Activated CD8-positive, alpha-beta memory T cell treated with anti-CD3 and anti-CD28 coated beads, Interleukin-2, amount 50 U/mL, for 24 hours (primary cell): ENCODE results near the gene ATP5MC2.
"Not testable (repeated sequence)": the region's sequence is repeated elsewhere in the genome, so short reads cannot be mapped to it uniquely, and the experiment has no call there.

Experiments used
- DNase-seq: peaks from one replicate; pipeline ENCODE4 v3.0.0-alpha.2; 2020; ENCODE audit errors: extremely low read depth

The ATP5MC2 gene

DNA sequence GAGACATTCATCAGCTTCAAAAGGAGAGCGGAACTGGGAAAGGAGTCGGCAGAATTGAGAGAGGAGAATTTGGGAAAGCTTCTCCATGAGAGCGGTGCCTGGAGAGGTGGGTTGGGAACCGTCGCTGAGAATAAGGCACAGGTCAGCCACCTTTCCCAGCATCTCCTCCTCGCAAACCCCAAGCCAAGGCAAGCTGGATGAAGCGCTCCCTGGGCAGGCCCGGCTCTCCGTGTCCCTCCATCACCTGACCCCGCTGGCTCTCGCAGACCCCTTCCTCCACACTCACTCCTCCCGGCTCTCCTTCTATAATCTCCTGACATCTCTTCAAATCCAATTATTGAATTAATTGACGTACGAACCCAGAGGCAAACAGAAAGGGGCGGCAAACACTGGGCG is 18.9 kb upstream of the ATP5MC2 start:
- no peak for DNase-seq

DNA sequence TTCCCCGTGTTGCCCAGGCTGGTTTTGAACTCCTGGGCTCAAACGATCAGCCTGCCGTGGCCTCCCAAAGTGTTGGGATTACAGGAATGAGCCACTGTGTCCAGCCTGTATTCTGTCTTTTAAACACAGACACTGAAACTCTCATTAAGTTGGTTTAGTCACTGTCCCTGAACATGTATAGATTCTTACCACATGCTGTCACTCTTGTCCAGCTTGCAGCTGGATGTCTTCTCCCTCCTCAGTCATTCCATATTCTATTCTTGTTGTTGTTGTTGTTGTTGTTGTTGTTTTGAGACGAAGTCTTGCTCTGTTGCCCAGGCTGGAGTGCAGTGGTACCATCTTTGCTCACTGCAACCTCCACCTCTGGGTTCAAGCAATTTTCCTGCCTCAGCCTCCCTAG is 12.3 kb upstream of the ATP5MC2 start:
- DNase-seq, result no peak

DNA sequence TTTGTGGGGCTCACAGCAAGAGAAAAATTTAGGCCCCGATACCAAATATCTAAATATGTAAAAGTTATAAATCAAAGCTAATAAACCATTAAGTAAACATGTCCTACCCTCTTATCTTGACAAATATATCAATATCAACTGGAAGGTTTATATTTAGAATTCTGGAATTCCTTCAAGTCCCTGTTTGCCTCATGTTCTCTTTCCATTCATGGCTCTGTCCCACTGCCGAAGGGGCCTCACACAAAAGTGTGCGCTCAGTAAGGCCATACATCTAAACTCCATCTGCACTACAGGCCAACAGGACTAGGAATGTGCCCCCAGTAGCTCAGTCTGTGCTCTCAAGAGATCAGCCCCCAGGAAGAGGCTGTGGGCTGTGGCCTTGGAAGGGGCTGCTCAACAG is 10.6 kb upstream of the ATP5MC2 start:
- no peak for DNase-seq

DNA sequence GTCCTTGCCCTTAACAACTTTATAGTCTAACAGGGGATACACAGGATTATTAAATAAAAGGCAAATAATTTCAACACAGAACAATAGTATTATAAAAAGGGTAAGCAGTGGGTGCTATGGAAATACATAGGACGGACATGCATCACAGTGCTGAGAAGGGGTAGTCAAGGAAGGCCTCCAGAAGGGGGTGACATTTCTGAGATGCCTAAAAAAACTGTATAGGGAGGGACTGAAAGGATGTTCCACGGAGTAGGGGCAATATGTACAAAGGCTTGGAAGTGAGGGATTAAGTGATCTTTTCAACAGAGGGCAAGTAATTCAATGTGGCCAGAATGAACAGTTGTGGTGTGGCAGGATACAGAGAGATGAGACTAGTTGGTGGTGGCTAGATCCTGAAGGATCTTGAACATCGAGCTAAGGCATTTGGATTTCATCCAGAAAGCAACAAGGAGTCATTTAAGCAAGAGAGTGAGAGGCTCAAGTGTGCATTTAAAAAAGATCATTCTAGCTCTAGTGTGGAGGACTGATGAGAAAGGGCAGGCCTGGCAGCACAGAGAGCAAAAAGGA is 8.9 kb upstream of the ATP5MC2 start:
- DNase-seq, result no peak

DNA sequence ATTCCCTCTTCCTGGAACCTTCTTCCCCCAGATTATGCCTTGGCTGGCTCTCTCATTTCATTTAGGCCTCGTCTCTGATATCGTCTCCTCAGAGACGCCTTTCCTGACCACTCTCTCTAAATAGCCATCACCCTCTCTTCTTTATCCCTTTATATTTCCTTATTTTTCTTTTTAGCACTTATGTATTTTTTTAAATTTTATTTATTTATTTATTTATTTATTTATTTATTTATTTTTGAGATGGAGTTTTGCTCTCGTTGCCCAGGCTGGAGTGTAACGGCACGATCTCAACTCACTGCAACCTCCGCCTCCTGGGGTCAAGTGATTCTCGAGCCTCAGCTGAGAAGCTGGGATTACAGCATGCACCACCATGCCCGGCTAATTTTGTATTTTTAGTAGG is 8.1 kb upstream of the ATP5MC2 start:
- DNase-seq, result no peak

DNA sequence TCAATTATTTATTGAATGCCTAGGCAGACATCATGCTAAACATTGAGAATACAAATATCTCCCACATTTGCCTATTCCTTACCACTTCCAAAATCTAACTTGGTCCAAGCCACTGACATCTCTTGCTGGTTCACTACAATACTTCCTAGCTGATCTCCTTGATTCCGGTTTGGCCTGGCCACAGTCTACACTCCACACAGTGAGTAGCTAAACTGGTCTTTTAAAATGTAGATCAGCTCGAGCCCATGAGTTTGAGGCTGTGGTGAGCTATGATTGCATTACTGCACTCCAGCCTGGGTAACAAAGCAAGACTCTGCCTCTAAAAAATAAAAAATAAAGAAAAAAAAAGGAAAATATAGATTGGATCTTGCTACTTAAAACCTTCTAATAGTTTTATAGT is 7.6 kb upstream of the ATP5MC2 start:
- no peak for DNase-seq

DNA sequence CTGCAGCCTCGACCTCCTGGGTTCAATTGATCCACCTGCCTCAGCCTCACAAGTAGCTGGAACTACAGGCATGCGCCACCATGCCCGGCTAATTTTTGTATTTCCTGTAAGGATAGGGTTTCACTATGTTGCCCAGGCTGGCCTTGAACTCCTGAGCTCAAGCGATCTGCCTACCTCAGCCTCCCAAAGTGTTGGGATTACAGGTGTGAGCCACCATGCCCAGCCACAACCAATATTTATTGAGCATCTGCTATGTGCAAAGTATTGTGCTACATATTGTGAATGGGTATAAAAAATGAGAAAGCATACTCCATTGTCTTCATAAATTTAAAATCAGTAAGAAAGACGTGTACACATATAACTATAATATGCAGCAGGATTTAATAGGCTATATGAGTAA is 4.2 kb upstream of the ATP5MC2 start:
- DNase-seq, result not testable (repeated sequence)

DNA sequence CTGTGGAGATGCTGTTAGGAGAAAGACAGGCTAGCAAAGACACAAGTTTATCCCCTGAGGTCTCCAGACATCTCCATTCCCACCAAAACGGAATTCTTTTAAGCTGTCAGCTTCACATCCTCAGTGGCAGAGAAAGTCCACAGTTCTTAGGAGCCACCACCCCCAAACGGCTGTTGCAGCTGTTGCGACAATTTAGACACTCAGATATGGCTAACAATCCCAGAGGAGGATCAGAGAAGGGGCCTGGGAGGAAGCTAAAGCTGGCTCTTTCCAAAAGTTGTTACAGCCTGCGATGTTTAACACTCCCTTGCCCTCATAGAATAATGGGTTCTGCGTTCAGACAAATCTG is 1.9 kb upstream of the ATP5MC2 start:
- no peak for DNase-seq

DNA sequence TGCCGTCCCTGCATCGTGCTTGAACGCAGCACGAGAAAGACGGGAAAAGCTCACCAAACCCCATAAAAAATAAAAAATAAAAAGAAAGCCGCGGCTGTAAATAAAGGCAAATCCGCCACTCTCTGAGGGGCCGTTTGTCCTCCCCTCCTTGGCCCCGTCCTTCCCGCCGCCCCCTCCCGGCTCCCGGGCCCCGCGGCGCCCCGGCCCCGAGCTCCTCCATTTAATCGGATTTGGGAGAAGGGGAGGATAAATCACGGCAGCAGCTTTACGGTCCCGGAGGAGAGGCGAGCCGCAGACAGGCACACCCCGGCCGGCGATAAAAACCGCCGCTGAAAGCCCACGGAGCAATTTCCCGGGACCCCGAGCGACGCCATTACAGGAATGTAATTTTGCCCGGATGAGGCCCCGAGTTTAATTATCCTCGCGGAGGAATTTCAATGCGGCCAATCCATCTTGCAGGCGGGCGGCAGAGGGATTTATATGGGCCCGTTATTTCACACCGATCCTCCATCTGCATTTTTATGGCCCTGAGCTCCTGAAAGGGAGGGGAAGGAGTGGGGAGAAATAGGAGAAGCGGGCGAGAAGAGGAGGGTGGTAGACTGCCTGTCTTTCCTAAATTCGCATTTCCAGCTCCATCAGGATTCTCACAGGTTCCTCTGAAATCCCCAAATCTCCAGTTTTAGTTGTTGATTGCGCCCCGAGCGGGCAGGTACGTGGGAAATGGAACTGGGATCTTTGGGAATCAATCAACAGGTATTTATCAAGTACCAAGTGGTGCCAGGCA is 1.3 kb upstream of the ATP5MC2 start:
- DNase-seq, result no peak

DNA sequence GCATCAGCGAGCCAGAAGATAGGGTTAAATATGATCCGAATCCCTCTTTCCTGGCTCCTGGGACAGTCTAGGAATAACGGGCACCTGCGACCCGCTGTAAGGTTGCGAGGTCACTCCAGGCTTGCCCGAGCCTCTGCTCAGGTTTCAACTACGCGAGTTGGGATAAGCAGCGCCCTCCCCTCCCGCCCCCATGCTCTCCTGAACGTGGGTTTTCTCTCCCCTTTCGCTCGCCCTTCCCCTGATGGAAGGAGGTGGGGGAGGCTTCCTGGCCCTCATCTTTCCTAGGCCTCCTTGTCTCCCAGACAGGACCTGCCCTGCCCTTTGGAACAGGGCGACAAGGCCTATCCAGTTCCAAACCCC is 753 bp upstream of the ATP5MC2 start:
- no peak for DNase-seq

DNA sequence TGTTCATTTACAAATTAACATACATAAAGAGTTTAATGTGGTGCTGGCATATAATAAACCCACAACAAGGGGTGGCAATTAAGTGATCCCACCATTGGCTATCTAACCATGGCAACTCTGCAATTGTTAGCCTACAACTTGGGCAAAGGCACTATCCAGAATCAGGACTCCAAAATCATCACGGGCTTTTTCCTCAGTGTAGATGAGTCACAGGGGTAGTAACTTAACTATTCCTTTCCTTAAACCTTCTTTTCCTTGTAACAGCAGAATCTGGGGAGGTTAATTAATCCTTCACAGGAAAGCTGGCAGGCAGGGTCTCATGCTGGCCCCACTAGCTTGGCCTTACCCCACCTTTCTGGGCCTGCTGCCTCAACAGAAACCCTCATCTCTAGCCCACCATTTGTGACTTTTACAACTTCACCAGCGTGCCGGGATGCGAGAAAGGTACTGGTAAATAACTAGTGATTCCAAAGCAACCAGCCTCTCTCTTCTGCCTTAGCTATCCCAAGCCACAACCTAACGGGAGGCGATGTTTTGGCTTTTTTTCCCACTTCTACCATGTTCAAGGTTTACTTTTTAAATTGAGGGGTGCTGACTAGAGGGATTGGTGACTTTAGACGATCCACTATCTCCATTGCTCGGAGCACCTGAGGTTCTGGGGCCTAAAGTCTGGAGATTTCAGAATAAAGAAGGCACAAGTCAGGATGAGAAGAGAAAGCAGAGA is 744 bp downstream of the ATP5MC2 start:
- DNase-seq, result no peak

DNA sequence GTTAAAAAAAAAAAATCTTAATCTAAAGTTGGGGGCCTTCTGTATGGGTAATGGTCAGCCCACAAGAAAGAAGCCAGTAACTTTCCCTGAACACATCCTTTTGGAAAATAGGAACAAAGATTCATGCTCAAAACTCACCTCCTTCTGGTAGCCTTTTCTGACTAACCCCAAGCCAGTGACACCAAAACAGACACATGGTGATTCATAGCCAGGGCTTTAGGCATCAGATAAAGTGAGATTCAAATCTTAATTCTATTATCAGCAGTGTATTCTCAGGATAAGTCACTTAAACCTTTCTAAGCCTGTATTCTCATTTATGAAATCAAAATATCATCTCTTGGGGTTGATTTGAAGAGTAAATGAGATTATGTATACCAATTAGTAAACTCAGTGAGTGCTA is 4.9 kb downstream of the ATP5MC2 start:
- no peak for DNase-seq

DNA sequence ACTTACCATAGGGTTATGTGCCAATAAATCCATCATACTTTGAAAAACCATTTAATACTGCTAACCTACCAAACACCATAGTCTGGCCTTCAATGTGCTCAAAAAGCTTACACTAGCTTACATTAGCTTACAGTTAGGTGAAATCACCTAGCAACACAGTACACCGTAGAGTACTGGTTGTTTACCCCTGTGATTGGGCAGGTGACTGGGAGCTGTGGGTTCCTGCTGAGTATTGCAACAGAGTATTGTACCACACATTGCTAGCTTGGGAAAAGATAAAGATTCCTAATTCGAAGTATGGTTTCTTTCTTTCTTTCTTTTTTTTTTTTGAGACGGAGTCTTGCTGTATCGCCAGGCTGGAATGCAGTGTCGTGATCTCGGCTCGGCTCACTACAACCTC is 5.6 kb downstream of the ATP5MC2 start:
- no peak for DNase-seq

DNA sequence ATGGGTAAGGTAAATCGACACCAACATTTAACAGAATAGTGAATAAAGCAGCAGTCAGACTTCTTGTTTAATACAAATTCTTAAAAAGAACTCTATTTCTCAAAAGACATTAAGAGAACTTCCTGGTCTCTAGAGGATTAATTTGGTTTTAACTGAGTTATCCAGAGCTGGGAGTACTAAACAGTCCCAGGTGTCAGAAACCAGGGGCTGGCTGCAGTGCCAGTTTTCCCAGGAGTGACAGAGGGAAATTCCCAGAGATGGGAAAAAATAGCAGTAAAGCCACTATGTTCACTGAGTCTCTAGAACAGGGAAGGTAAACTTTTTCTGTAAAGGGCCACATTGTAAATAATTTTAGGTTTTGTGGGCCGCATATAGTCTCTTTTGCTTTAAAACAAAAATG is 8.8 kb downstream of the ATP5MC2 start:
- DNase-seq, result no peak

DNA sequence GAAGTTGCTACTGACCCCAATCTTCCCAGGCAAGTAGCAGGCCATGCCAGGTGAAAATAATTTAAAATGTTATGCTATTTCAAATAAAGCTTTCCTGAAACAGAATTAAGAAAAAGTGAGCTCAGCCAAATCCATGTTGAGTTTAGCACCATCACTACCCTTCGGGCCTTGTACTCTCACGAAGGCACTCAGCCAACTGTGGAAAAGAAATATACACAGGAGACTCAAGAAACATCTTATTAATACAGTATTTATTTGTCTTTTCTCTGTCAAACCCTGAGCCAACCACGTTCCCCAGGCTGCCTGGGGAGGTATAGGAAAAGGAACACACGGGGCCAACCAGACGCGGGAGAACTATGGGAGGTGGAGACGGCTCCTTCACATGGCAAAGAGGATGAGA is 10.9 kb downstream of the ATP5MC2 start:
- no peak for DNase-seq

DNA sequence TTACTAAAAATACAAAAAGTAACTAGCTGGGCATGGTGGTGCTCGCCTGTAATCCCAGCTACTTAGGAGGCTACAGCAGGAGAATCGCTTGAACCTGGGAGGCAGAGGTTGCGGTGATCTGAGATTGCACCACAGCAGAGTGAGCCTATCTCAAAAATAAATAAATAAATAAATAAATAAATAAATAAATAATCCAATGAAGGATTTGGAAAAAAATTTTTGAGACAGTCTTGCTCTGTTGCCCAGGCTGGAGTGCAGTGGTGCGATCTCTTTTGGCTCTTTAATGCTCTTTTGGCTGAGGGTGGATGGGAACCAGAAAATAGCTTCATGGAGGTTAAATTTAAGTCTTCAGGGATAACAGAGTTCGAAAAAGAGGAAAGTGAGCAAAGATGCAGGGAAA is 11.7 kb downstream of the ATP5MC2 start:
- no peak for DNase-seq

DNA sequence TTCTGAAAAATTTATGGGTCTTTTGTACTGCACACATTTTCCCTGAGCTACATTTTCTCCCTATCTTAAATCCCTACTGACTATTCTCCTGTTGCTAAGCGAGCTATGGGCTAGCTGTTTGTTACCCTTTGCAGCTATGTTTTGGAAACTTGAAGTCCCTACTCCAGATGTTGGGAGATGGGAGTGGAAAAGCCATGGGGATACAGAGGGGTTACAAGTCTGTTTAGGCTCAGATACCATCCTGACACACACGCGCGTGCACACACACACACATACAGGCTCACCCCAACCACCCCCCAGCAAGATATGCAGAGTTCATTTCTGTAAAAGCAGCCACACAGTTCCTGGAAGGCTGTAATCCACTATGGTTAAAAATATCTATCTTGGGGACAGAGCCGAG is 15.8 kb downstream of the ATP5MC2 start:
- DNase-seq, result no peak

DNA sequence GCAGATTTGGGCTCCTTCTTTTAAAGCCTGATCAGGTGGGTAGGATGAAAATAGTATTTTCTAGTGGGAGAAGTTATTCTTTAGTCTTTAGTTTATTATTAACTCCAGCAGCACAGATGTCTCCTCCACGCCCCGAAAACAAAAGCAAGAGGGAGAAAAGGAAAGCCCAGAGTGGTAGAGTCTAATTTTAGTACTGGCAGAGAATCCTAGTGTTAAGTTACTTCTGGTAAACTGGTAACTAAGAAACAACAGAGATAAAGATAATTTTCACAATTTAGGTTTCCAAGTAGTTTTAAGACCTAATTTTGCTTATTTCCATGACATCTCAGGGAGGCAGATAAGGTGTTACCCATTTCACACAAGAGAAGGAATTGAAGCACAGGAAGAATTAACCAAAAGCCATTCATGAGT is 16.3 kb downstream of the ATP5MC2 start:
- no peak for DNase-seq

DNA sequence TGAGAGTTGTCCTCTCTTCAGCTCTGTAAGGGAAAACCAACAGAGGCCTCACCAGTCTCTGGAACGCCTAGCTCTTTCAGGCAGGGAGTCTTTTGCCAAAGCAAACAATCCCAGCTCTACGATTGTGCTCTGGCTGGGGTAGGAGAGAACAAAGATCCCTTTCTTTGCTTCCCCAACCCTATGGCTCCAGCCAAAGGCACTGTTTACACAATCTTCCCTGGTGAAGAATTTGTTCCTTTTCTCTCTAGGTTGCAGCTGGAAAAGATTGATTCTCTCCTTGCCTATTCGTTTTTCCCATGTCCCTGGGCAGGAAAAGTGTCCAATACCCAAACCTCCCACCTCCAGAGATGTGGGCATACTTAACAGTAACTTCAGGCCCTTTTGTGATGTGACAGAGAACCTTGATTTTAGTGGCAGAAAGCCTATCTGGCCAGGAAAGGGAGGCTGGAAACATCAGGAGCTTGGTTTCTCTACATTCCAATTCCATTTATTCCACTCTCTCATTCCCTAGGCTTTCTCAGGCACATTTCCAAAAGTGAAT is 16.8 kb downstream of the ATP5MC2 start:
- no peak for DNase-seq

DNA sequence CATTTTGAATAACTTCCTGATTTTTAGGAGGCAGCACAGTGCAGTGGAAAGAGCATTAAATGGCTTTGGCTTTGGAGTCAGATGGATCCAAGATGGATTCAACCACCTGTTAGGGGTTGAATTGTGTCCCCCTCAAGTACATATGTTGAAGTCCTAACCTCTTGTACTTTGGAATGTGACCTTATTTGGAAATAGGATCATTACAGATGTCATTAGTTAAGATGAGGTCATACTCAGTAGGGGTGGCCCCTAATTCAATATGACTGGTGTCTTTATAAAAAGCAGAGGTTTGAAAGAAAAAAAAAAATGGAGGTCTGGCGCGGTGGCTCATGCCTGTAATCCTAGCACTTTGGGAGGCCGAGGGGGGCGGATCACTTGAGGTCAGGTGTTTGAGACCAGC is 18.8 kb downstream of the ATP5MC2 start:
- no peak for DNase-seq

DNA sequence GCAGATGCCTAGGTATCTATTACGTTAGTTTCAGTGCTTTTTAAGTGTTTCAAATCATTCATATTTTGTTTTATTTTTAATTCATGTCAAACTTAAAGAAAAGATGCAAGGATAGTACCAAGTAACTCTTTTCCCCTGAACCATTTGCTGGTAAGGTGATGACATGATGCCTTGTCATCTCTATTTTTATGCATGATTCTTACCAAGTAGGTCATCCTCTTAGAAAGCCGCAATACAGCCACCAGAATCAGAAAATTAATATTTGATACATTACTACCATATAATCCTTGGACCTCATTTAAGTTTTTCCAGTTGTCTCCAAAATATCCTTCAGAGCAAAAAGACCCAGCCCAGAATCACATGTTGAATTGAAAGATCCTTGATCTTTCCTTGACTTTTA is 22.3 kb downstream of the ATP5MC2 start:
- no peak for DNase-seq

DNA sequence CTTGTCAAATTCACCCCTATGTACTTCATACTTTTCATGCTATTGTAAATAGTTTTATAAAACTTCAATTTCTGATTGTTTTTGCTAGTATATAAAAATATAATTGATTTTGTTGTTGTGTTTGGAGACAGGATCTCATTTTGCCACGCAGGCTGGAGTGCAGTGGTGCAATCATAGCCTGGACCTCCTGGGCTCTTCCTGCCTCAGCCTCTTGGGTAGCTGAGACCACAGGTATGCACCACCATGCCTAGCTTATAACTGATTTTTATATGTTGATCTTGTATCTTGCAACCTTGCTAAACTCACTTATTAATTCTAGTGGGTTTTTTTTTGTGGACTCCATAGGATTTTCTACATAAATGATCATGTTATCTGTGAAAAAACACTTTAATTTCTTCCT is 23.5 kb downstream of the ATP5MC2 start:
- DNase-seq, result no peak

DNA sequence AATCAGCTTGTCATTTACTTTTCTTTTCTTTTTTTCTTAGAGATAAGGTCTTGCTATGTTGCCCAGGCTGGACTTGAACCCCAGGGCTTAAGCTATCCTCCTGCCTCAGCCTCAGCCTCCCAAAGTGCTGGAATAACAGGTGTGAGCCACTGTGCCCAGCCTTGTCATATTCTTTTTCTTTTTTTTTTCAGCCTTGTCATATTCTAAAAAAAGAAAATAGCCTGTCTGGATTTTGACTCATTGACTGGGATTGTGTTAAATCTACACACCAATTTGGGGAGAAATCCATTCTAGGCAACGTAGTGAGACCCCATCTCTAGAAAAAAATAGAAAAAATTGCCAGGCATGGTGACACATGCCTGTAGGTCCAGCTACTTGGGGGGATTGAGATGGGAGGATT is 24.1 kb downstream of the ATP5MC2 start:
- no peak for DNase-seq
